ENCODE measurements around the gene OTULIN.
A peak's percentile ranks its signal among the peaks of the same experiment; 100 is the strongest.

OTULIN gene

GRCh38 chr5:14664270-14665100, at the start of gene OTULIN:
TSS of gene OTULIN (plus strand) at chr5:14664718. CDS start at chr5:14664826, 108 bp downstream.
- peak; percentile 46 for DNase-seq (ENCODE audit: low read depth, low spot score)

DNA sequence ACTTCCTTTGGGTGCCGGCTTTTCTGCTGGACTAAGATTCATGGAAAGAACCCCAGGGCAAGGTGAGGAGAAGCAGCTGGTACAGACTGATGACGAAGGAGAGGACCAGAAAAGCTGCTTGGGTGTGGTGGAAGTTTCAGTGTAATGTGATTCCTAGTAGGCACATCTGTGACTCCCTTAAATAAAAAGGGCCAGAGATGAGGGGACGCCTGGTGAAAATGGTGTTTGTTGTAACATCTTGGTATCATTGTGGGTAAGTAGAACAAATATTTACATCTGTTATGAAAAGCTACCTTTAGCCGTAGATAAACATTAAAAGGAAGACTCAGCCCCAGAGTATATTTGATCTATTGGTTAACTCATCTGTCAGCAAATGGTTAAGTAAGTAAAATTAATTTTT, 49.2 kb upstream of the OTULIN start:
- no peak for DNase-seq (ENCODE audit: low read depth, low spot score)

- DNase-seq (ENCODE audit: low read depth, low spot score): no peak
Measured at GRCh38 chr5:14617441-14617840, 47.1 kb upstream of the OTULIN start.

GRCh38 chr5:14627270-14627669, 37.2 kb upstream of the OTULIN start:
- DNase-seq (ENCODE audit: low read depth, low spot score): no peak

DNA sequence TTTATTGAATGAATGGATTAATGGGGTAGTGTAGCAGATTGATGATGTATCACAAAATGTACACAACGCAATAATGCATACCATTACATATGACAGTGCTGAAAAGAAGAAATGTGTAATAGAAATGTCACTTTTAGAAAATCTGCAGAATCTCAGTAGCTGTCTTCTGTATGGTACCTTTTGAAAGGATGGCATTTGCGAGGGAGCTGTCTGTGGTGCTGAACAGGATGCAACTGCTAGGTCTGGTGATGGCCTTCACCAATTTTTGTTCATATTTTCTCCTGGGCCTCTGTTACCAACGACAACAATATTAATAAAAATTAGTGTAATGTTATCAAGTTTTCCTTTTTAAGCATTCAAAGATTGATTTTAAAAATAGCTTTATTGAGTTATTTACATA, 36.2 kb upstream of the OTULIN start:
- DNase-seq (ENCODE audit: low read depth, low spot score): no peak

GRCh38 chr5:14630671-14631070, 33.8 kb upstream of the OTULIN start:
- DNase-seq (ENCODE audit: low read depth, low spot score): no peak

- DNase-seq (ENCODE audit: low read depth, low spot score): no peak
Measured at GRCh38 chr5:14635656-14636055, 28.9 kb upstream of the OTULIN start.

DNA sequence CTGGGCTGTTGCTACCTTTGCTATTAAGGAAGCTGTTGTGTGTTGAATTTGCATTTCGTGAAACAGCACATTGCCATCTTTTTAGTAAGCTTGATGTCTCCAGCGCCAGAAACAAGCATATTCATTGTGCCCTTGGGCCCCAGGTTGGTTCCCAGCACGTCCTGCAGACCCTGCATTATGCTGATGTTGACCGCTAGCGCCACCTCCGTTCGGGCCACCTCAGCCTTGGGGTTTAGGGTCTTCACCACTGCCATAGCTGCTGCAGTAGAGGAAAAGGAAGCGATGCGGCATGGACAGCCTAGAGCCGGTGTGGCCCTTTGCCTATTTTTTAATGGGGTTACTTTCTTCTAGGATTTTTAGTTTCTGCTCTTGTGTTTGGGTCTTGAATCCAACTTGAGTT, 23.8 kb upstream of the OTULIN start:
- DNase-seq (ENCODE audit: low read depth, low spot score): no peak

DNA sequence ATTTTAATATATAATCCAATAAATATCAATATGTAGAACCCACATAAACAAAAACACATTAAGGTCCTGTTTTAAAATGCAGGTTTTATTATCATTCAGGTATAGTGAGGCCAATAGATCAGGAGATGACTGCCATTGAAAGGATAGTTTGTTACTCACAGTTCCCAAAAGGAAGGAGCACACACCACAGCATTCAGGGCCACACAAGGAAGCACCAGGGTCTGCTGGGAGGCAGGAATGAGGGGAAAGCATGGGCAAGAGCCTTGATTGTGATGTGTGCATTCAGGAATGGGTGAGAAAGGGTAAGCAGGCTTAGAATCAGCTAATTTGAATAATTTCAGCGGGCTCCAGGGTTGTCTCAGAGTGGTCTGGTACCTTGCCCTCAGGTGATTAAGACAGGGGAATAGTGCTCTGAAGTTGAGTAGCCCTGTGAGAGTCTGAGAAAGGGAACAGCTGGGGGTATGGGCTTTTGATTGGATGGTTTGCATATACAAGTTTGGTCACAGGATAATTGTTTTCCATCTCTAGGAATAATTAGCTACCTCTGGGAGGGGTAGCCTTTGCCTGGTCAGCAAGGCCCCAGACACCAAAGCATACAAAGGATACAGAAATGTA, 19.8 kb upstream of the OTULIN start:
- DNase-seq (ENCODE audit: low read depth, low spot score): no peak

GRCh38 chr5:14650052-14650451, 14.5 kb upstream of the OTULIN start:
- no peak for DNase-seq (ENCODE audit: low read depth, low spot score)

GRCh38 chr5:14655146-14655741, 9.3 kb upstream of the OTULIN start:
- no peak for DNase-seq (ENCODE audit: low read depth, low spot score)

DNA sequence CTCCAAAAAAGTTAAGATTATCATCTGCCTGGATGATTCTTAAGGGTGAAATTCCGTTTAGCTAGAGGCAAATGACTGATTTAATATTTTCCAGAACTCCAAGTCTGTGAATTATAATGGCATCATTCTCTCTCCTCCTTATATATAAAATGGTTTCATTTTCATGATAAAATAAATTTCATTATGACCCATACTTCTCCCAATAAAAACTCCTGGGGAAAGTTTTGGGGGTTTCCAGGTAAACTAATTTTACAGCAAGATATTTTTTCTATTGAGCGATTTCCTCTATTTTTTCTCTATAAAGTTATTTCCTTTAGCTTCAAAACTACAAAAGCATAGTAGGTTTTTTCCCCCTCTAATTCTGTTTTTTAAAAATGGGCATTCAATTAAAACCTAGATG, 7.6 kb upstream of the OTULIN start:
- DNase-seq (ENCODE audit: low read depth, low spot score): no peak

- DNase-seq (ENCODE audit: low read depth, low spot score): no peak
Measured at GRCh38 chr5:14659821-14660607, 4.5 kb upstream of the OTULIN start.

GRCh38 chr5:14660833-14661232, 3.7 kb upstream of the OTULIN start:
- no peak for DNase-seq (ENCODE audit: low read depth, low spot score)

- no peak for DNase-seq (ENCODE audit: low read depth, low spot score)
Measured at GRCh38 chr5:14662721-14663260, 1.7 kb upstream of the OTULIN start.

DNA sequence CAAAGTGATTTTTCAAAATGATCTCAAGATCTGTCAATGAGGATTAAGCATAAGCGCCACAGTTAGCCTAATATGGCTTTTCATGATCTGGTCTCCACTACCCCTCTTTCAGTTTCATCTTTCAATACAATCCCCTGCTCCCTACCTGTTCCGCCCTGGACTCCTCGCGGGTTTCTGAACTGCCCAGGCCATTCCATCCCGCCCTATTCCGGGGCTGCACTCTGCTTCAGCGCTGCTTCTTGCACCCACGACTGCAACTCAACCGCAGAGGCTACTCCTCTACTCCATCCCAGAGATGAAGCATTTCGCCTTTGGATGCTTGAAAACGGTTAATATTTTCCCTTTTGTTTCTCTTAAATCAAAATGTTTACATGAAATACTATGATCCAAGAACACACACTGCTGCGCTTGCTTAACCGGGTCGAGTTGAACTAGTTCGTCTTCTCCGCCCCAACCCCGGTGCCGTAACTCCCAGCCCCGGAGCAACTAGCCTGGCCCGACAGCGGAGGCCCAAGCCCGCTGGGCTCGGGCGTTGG, 716 bp upstream of the OTULIN start:
- no peak for DNase-seq (ENCODE audit: low read depth, low spot score)

DNA sequence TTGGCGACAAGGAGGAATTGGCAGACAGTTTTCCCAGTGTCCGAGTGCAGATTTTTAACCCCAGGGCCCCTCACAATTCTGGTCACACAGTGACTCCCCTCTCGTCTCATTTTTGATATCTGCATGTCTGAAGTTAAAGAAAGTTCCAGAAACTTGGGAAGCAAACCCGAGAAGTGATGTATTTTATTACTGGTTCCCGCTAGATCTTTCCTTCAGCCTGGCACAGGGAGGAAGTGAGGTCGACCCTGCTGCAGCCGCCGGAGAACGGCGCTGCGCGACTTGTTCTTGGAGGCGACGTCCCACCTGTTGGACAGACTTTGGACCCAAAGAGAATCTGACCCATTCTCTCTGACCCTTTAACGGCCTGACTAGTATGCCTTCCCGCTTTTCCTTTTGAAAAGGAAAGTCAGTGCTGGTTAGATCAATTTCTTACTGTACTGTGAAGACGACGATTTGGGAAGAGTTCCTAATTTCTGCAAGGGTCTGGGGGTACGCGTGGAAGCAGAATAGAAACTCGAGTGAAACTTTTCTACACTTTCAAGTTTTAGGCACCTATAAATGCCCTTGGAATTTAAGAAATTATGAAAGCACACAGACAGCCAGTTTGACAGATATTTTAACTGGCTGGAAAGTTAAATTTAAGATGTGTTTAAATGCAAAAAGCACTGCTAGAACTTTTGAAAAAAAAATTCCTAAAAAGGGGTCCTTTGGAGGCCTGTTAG, 744 bp downstream of the OTULIN start:
- no peak for DNase-seq (ENCODE audit: low read depth, low spot score)

DNA sequence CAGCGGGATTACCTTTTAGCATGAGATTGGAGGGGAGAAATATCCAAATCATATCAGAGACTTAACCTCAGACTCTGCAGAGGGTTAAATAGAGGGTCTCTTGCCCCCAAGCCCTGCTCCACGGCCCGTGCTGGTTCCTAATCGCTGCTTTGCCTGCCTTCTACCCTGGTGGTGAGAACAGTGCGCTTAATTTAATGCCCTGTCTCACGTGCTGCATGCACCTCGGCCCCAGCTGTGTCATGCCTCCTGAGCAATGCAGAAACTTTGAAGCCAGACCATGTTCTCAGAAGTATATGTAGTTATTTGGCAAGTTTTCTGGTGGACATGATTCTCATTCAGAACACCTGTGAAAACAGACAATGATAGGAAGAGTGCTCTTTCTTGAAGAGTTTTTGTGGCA, 1.4 kb downstream of the OTULIN start:
- no peak for DNase-seq (ENCODE audit: low read depth, low spot score)

- no peak for DNase-seq (ENCODE audit: low read depth, low spot score)
Measured at GRCh38 chr5:14666357-14666756, 1.8 kb downstream of the OTULIN start.

GRCh38 chr5:14667290-14667689, 2.8 kb downstream of the OTULIN start:
- no peak for DNase-seq (ENCODE audit: low read depth, low spot score)

DNA sequence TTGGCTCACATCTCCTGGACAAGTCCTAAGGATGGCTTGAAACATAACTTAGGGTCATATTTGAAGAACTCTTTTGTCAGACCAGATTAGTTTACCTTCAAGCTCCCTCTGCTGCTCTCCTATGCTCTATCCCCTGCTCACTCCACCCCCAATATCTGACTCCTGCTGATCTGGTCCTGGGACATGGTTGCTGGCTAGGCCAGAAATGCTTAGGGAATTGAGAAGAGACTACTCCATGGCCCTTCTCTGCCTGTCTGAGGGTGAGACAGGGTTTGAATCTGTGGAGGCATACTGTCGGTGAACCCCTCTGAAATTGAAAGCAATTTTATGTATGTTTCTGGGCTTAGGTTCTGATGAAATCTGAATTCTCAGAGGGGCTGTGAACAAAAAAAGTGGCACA, 3.3 kb downstream of the OTULIN start:
- DNase-seq (ENCODE audit: low read depth, low spot score): no peak

All from activated naive CD8-positive, alpha-beta T cell treated with anti-CD3 and anti-CD28 coated beads, Interleukin-2, amount 50 U/mL, for 16 hours (primary cell).